ENCODE results near the gene EPAS1. TPM values are rescaled to one million over a fixed set of nuclear protein-coding genes. Genes with fewer than 3 reads are reported as not detected.

EPAS1 gene
- total RNA-seq, 2 experiments from 2014 or later: 4.2 to 5.4 TPM

DNA sequence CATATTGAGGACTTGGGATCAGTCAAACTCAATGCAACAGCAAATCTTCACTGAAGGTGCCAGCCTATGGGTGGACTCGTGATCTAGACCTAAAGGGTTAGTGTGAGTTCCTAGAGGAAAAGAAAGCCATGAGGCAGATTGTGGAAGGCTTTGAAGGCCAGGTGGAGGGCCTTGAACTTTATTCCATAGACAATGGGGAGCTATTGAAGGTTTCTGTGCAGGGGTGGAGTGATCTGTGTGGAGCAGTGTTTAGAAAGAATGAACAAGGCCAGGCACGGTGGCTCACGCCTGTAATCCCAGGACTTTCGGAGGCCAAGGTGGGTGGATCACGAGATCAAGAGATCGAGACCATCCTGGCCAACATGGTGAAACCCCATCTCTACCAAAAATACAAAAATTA lies 61.5 kb downstream of the EPAS1 start:
- Mint-ChIP-seq H3K36me3 (ENCODE audit: low read depth) (no peaks in the 10 kb centered on the region), H3K27ac (no peak overlapping the region), H3K4me3 (no peak overlapping the region), H3K9me3 (no peaks in the 10 kb centered on the region), H3K4me1 (ENCODE audit: low read depth) (peaks cover 71% of the 10 kb centered on the region), H3K27me3 (no peaks in the 10 kb centered on the region)
- ATAC-seq (ENCODE audit: poor library complexity): no peak
- H3K4me3 ChIP-seq (ENCODE audit: low read length): no peak overlapping the region
- TF ChIP-seq, protein P1, sequence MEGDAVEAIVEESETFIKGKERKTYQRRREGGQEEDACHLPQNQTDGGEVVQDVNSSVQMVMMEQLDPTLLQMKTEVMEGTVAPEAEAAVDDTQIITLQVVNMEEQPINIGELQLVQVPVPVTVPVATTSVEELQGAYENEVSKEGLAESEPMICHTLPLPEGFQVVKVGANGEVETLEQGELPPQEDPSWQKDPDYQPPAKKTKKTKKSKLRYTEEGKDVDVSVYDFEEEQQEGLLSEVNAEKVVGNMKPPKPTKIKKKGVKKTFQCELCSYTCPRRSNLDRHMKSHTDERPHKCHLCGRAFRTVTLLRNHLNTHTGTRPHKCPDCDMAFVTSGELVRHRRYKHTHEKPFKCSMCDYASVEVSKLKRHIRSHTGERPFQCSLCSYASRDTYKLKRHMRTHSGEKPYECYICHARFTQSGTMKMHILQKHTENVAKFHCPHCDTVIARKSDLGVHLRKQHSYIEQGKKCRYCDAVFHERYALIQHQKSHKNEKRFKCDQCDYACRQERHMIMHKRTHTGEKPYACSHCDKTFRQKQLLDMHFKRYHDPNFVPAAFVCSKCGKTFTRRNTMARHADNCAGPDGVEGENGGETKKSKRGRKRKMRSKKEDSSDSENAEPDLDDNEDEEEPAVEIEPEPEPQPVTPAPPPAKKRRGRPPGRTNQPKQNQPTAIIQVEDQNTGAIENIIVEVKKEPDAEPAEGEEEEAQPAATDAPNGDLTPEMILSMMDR (IDR thresholded peaks at IDR 0.05): no peak
- POLR2A ChIA-PET: no interaction called here
- no peak for DNase-seq
- H3K4me1 ChIP-seq (ENCODE audit: insufficient read depth, low read length): peaks cover 34% of the 10 kb centered on the region
- H3K36me3 ChIP-seq (ENCODE audit: insufficient read depth, low read length): no peaks in the 10 kb centered on the region
- CTCF ChIA-PET: interaction anchor here (0.6 kb wide), 1 partner anchor 108 kb away, joined by 3 read pairs; no protein-coding TSS in a partner anchor
- intact Hi-C loops (cut with DNase I, micrococcal nuclease): no loop called here
- no peaks in the 10 kb centered on the region for H3K27me3 ChIP-seq (ENCODE audit: control insufficient read depth in 1 of 2, insufficient read depth in 2 of 2, low read length in 2 of 2)
- no peaks in the 10 kb centered on the region for H3K9me3 ChIP-seq (ENCODE audit: control insufficient read depth in 1 of 2, insufficient read depth in 1 of 2, low read length in 2 of 2)
- no peak overlapping the region for H3K27ac ChIP-seq (ENCODE audit: low read depth in 1 of 2, low read length in 2 of 2)

DNA sequence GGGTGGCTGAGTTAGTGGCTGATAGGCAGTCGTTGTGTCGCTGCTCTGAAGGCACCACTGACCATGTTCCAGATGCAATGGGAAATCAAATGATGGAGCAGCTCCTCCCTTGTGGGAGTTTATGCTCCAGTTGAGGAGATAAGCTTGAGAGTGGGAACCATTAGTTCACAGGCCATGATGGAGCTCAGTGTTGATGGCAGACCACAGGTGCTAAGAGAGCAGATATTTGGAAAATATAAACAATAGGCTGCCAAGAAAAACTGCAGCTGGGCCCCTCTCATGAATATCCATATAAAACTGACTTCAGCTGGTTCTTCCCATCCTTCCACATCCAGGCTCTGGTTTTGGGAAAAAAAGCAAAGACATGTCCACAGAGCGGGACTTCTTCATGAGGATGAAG lies 63.1 kb downstream of the EPAS1 start:
- H3K4me3 ChIP-seq (ENCODE audit: low read length): no peak overlapping the region
- Mint-ChIP-seq H3K27ac (no peak overlapping the region), H3K36me3 (ENCODE audit: low read depth) (no peaks in the 10 kb centered on the region), H3K27me3 (no peaks in the 10 kb centered on the region), H3K4me3 (no peak overlapping the region), H3K9me3 (no peaks in the 10 kb centered on the region), H3K4me1 (ENCODE audit: low read depth) (peaks cover 66% of the 10 kb centered on the region)
- H3K4me1 ChIP-seq (ENCODE audit: insufficient read depth, low read length): peaks cover 23% of the 10 kb centered on the region
- H3K9me3 ChIP-seq (ENCODE audit: control insufficient read depth in 1 of 2, insufficient read depth in 1 of 2, low read length in 2 of 2): no peaks in the 10 kb centered on the region
- intact Hi-C loops (cut with DNase I, micrococcal nuclease): loop anchor here (5.0 to 10.0 kb wide), 3 partner anchors 58 to 716 kb away; partner anchors contain the start of gene EPAS1 (in 1 of the 2)
- TF ChIP-seq, protein P1 (IDR thresholded peaks at IDR 0.05): no peak
- no peak for DNase-seq
- no peaks in the 10 kb centered on the region for H3K27me3 ChIP-seq (ENCODE audit: control insufficient read depth in 1 of 2, insufficient read depth in 2 of 2, low read length in 2 of 2)
- no peak overlapping the region for H3K27ac ChIP-seq (ENCODE audit: low read depth in 1 of 2, low read length in 2 of 2)
- ChIA-PET POLR2A (no interaction called here), CTCF (interaction anchor here (0.8 to 0.9 kb wide), 2 partner anchors 297 to 332 kb away, joined by 3 read pairs; no protein-coding TSS in a partner anchor)
- no peaks in the 10 kb centered on the region for H3K36me3 ChIP-seq (ENCODE audit: insufficient read depth, low read length)
- no peak for ATAC-seq (ENCODE audit: poor library complexity)

DNA sequence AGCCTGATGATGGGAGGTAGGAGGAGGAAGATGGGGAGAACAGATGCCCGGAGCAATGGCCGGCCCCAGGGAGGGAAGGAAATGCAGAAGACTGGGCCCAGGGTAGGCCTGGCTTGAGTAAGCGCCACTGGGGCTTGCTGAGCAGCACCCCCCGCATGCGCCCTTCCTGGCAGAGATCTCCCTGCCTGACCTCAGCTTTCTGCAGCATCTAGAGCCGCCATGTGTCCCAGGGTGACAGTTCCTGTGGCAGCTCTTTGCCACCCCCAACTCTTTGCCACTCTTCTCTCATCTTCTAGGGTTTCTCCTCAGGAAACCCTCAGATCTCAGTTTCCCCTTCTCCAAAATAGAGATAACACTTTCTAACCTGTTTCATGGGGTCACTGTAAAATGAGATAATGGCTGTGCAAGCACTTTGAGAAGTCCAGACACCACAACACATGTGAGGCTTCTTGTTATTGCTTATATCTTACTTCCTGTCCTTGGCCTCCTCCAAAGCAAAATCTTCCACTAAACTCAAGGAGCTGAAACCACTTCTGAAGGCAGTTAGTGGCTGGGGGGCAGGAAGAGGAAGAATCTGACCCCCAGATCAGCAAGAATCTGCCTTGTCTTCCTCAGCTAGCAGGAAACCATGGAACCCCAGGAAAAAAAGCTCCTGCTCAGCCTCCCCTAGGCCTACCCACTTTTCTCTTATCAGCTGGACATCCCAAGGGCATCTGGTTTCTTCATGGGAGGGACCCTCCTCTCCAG lies 64.9 kb downstream of the EPAS1 start:
- TF ChIP-seq, protein P1 (IDR thresholded peaks at IDR 0.05): no peak
- intact Hi-C loops (cut with DNase I, micrococcal nuclease): loop anchor here (5.0 to 10.0 kb wide), 3 partner anchors 60 to 717 kb away; partner anchors contain the start of gene EPAS1 (in 1 of the 2)
- Mint-ChIP-seq H3K4me1 (ENCODE audit: low read depth) (peaks cover 53% of the 10 kb centered on the region), H3K36me3 (ENCODE audit: low read depth) (no peaks in the 10 kb centered on the region), H3K4me3 (no peak overlapping the region), H3K9me3 (no peaks in the 10 kb centered on the region), H3K27me3 (no peaks in the 10 kb centered on the region), H3K27ac (no peak overlapping the region)
- POLR2A ChIA-PET: interaction anchor here (0.6 to 2.0 kb wide), 5 partner anchors 9 to 65 kb away, joined by 3 to 6 read pairs (median 3); partner anchors contain the start of gene EPAS1
- Histone ChIP-seq H3K9me3 (ENCODE audit: control insufficient read depth in 1 of 2, insufficient read depth in 1 of 2, low read length in 2 of 2) (no peaks in the 10 kb centered on the region), H3K27ac (ENCODE audit: low read depth in 1 of 2, low read length in 2 of 2) (no peak overlapping the region), H3K36me3 (ENCODE audit: insufficient read depth, low read length) (no peaks in the 10 kb centered on the region), H3K4me3 (ENCODE audit: low read length) (no peak overlapping the region), H3K4me1 (ENCODE audit: insufficient read depth, low read length) (peaks cover 17% of the 10 kb centered on the region), H3K27me3 (ENCODE audit: control insufficient read depth in 1 of 2, insufficient read depth in 2 of 2, low read length in 2 of 2) (no peaks in the 10 kb centered on the region)
- CTCF ChIA-PET: no interaction called here
- DNase-seq (no peak), ATAC-seq (ENCODE audit: poor library complexity) (no peak)

All from CD4-positive, alpha-beta T cell (primary cell).